HCEC 1CT (cell line): Measurements from ENCODE around the gene XYLT1.

Experiments
- DNase-seq: peaks from one replicate; pipeline ENCODE4 v3.0.0-alpha.2; 2017

The XYLT1 gene

GRCh38 chr16:17219991-17220390 lies 250.8 kb downstream of the XYLT1 start:
- no peak for DNase-seq

DNA sequence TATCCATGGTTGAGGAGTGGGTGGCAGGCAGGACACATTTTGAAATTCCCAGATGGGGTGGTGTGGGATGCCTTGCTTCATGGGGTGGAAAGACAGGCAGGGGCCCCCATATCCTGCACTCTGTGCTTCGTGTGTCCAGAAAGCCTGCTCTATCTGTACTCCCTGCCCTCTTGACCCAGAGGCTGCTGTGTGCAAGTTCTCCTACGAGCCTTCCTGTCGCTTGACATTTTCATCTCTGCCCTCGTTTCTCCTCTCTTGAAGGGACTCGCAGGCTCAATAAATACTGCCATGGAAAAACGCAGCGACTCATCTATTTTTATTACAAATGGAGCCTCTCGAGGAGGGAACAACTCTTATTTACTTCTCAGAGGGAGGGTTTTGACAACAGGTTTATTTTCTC lies 254.8 kb downstream of the XYLT1 start:
- no peak for DNase-seq

GRCh38 chr16:17215306-17215705 lies 255.5 kb downstream of the XYLT1 start:
- no peak for DNase-seq

- DNase-seq, result no peak
These were observed 256.8 kb downstream of the XYLT1 start for GRCh38 chr16:17213974-17214373.

- no peak for DNase-seq
These were observed 257.7 kb downstream of the XYLT1 start for GRCh38 chr16:17213025-17213424.

DNA sequence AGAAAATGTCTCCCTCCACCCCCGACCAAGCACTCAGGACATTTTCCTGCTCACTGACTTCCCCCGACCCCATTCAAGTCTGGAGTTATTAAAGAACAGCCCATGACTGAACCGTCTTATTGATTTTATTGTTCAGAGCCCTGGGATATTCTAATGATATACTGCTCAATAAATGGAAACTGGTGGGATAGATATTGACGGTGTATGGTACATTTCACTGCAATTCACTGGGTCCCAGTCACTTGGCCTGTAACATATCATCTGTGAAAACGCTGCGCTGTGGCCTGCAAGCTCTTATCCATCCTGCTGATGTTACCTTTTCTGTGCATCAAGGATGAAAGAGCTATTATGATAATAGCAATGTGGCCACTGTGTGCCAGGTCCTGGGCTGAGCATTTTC lies 258.2 kb downstream of the XYLT1 start:
- DNase-seq, result no peak

- peak; percentile 4 for DNase-seq
These were observed 259.0 kb downstream of the XYLT1 start for GRCh38 chr16:17211797-17212196.

- no peak for DNase-seq
These were observed 264.0 kb downstream of the XYLT1 start for GRCh38 chr16:17206712-17207111.

DNA sequence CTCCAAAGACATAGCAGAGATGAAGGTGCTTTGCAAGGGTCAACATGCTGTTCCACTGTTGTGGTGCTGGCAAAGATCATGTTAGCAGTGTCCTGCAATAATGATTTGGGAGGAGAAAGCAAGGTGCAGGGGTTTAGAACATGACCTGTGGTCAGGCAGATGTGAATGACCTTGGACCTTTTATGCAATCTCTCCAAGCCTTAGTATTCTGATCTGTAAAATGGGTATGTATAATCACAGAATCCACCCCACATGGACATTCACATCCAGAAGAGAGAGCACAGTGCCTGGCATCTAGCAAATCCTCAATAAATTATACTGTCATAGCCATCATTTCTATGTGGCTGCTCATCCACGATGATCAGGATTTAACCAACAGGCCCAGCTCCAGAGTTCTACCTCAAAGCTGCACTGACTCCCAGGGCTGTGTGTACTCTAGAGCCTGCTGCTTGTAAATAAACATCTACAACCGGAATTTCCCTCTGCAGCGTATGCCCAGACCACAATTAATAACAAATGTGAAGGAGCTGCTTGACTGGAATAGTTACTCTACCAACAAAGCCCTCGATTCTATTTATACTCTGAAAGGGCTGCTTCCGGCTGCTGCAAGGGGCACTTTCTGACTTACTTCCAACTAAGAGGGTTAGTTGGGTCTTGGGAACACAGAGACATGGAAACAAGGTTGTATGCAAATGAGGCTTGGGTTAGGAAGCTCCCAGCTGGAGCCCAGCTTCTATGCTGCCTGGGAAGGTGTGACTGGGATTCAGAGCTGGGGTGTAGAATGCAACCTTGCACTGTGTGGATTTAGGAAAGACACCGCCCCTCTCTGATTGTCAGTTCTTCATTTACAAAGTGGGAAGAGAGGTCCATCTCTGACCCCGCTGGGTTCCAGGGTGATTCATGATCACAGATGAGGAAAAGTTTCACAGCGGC lies 265.2 kb downstream of the XYLT1 start:
- DNase-seq, result no peak

- DNase-seq, result no peak
These were observed 266.1 kb downstream of the XYLT1 start for GRCh38 chr16:17204644-17205043.

- no peak for DNase-seq
These were observed 266.6 kb downstream of the XYLT1 start for GRCh38 chr16:17204206-17204605.

- no peak for DNase-seq
These were observed 267.3 kb downstream of the XYLT1 start for GRCh38 chr16:17203424-17203823.

- no peak for DNase-seq
These were observed 271.6 kb downstream of the XYLT1 start for GRCh38 chr16:17199135-17199534.

GRCh38 chr16:17196526-17196925 lies 274.2 kb downstream of the XYLT1 start:
- no peak for DNase-seq

GRCh38 chr16:17194190-17194780 lies 276.5 kb downstream of the XYLT1 start:
- no peak for DNase-seq

- DNase-seq, result no peak
These were observed 277.1 kb downstream of the XYLT1 start for GRCh38 chr16:17193566-17194100.

GRCh38 chr16:17184026-17184425 lies 286.7 kb downstream of the XYLT1 start:
- no peak for DNase-seq

GRCh38 chr16:17177959-17178905 lies 292.5 kb downstream of the XYLT1 start:
- peak; percentile 50 for DNase-seq

- peak; percentile 34 for DNase-seq
These were observed 293.4 kb downstream of the XYLT1 start for GRCh38 chr16:17177242-17177958.

GRCh38 chr16:17176199-17176598 lies 294.6 kb downstream of the XYLT1 start:
- no peak for DNase-seq

- peak; percentile 56 for DNase-seq
These were observed 297.5 kb downstream of the XYLT1 start for GRCh38 chr16:17173281-17173680.
